Endothelial cell of umbilical vein (primary cell): ENCODE results near the gene PBOV1. TPM values are rescaled to one million over a fixed set of nuclear protein-coding genes. Genes with fewer than 3 reads are reported as not detected.

Experiments used
- BruUV-seq: library from RNA; stranded (reverse); fragments of 400-500 nt; replicated peaks from 2 replicates; lab custom pipeline; 2021; lab: Mats Ljungman, UMichigan
- CTCF ChIA-PET: fragments of 300-600, 350-600 bp; sonication (Branson Sonifier 250); formaldehyde crosslinking; loops from one replicate; lab custom pipeline; 2021; ENCODE audit warnings: antibody characterized with exemption, inconsistent platforms; lab: Charles Lee
- POLR2A ChIA-PET: fragments of 300-600, 350-600 bp; sonication (Branson Sonifier 250); formaldehyde crosslinking; loops from one replicate; lab custom pipeline; 2021; ENCODE audit warnings: antibody characterized with exemption, inconsistent platforms; lab: Charles Lee
- DNase-seq: peaks from one replicate; pipeline ENCODE4 v3.0.0-alpha.2; 2011; ENCODE audit warnings: low read depth, low spot score
- FAIRE-seq: peaks from 2 replicates; lab custom pipeline; 2011; peaks lifted over from hg19 to GRCh38; lab: Jason Lieb, UNC
- H2AFZ ChIP-seq: 2 replicates; pipeline ENCODE4 v1.6.0; 2012; ENCODE audit warnings: low read depth, low read length, control low read depth, inconsistent platforms
- H3K27ac ChIP-seq: 2 replicates; pipeline ENCODE4 v1.5.1; 2011; ENCODE audit warnings: low read depth, mild to moderate bottlenecking, control low read depth, low read length, moderate library complexity; ENCODE audit not compliant: insufficient read depth
- H3K27me3 ChIP-seq, 2 experiments: 2 replicates each; pipeline versions ENCODE4 v1.6.0 to v1.6.1; 2011; ENCODE audit warnings: low read length in 2 of 2, mixed read lengths in 1 of 2; ENCODE audit not compliant: control insufficient read depth in 2 of 2, insufficient read depth in 2 of 2
- H3K36me3 ChIP-seq, 2 experiments: 2 replicates in 1 of 2; 3 replicates in 1 of 2; pipeline ENCODE4 v1.5.1; 2011; ENCODE audit warnings: low read length in 2 of 2, mild to moderate bottlenecking in 1 of 2, moderate library complexity in 1 of 2; ENCODE audit not compliant: control insufficient read depth in 2 of 2, insufficient read depth in 2 of 2; ENCODE audit errors: extremely low read depth in 1 of 2
- H3K4me1 ChIP-seq: 3 replicates; pipeline ENCODE4 v1.5.1; 2011; ENCODE audit warnings: mild to moderate bottlenecking, low read length; ENCODE audit not compliant: control insufficient read depth, insufficient read depth; ENCODE audit errors: extremely low read depth
- H3K4me2 ChIP-seq: 2 replicates; pipeline ENCODE4 v1.6.1; 2011; ENCODE audit warnings: low read length, control low read depth, mixed read lengths; ENCODE audit not compliant: insufficient read depth
- H3K4me3 ChIP-seq, 3 experiments: fragments of 200-600 bp in 1 of 3; sonication (generic), shearing (Covaris generic) in 1 of 3; replicated peaks in 1 of 3; 2 replicates each; pipeline ENCODE4 v1.5.1; 2011 to 2016; ENCODE audit warnings: control low read depth in 3 of 3, low read length in 3 of 3, mild to moderate bottlenecking in 2 of 3, inconsistent platforms in 1 of 3, low read depth in 1 of 3, moderate library complexity in 1 of 3; ENCODE audit not compliant: insufficient read depth in 1 of 3
- H3K79me2 ChIP-seq: 2 replicates; pipeline ENCODE4 v1.6.0; 2012; ENCODE audit warnings: low read length, inconsistent platforms; ENCODE audit not compliant: control insufficient read depth, insufficient read depth
- H3K9ac ChIP-seq: replicated peaks from 2 replicates; pipeline ENCODE3; 2011; ENCODE audit warnings: low read length, control low read depth; ENCODE audit not compliant: insufficient read depth; ENCODE audit errors: extremely low read depth
- H3K9me1 ChIP-seq: replicated peaks from 3 replicates; pipeline ENCODE4 v1.6.0; 2011; ENCODE audit warnings: mild to moderate bottlenecking, low read length; ENCODE audit not compliant: control insufficient read depth, insufficient read depth; ENCODE audit errors: extremely low read depth
- H3K9me3 ChIP-seq: replicated peaks from 2 replicates; pipeline ENCODE4 v1.5.1; 2012; ENCODE audit warnings: low read length, inconsistent platforms; ENCODE audit not compliant: control insufficient read depth, insufficient read depth
- H4K20me1 ChIP-seq: replicated peaks from 2 replicates; pipeline ENCODE3; 2011; ENCODE audit warnings: mild to moderate bottlenecking, low read length; ENCODE audit not compliant: control insufficient read depth, insufficient read depth; ENCODE audit errors: extremely low read depth
- CTCF ChIP-seq, 2 donors: IDR thresholded peaks; 1 replicate in 1 of 2; 2 replicates in 1 of 2; pipeline ENCODE4 v1.5.1; 2011; ENCODE audit warnings: low read length in 2 of 2, mild to moderate bottlenecking in 2 of 2, moderate library complexity in 2 of 2, control low read depth in 1 of 2, inconsistent platforms in 1 of 2, low read depth in 1 of 2; ENCODE audit not compliant: insufficient read depth in 1 of 2; ENCODE audit errors: extremely low read depth in 1 of 2
- EZH2 ChIP-seq: IDR thresholded peaks from 2 replicates; pipeline ENCODE4 v1.6.1; 2012; ENCODE audit warnings: borderline replicate concordance, low read depth, mild to moderate bottlenecking, moderate library complexity, low read length, inconsistent platforms; ENCODE audit not compliant: severe bottlenecking
- FOS ChIP-seq: IDR thresholded peaks from 2 replicates; pipeline ENCODE4 v1.6.1; 2011; ENCODE audit warnings: mild to moderate bottlenecking, low read length, moderate library complexity, borderline replicate concordance; ENCODE audit not compliant: insufficient read depth
- JUN ChIP-seq: IDR thresholded peaks from 2 replicates; pipeline ENCODE4 v1.6.1; 2011; ENCODE audit warnings: borderline replicate concordance, low read depth; ENCODE audit not compliant: insufficient read length, insufficient read depth
- MAX ChIP-seq: IDR thresholded peaks from 2 replicates; pipeline ENCODE4 v1.6.1; 2011; ENCODE audit not compliant: insufficient read depth, insufficient read length
- MYC ChIP-seq: IDR thresholded peaks from one replicate; pipeline ENCODE4 v1.6.1; 2011; ENCODE audit warnings: mild to moderate bottlenecking, low read depth, low read length
- POLR2A ChIP-seq: IDR thresholded peaks from 2 replicates; pipeline ENCODE4 v1.6.1; 2012; ENCODE audit warnings: low read depth, mild to moderate bottlenecking, control low read depth, low read length
- POLR2AphosphoS5 ChIP-seq: IDR thresholded peaks from 2 replicates; pipeline ENCODE4 v1.6.1; 2012; ENCODE audit warnings: low read depth, mild to moderate bottlenecking, control low read depth, low read length, moderate library complexity; ENCODE audit not compliant: insufficient read depth
- dilution Hi-C: fragments of 300-500 bp; cut with MboI; formaldehyde crosslinking; loops from one replicate; pipeline ENCODE4 v1.15.0; 2019; ENCODE audit warnings: low sequenced_read_pairs; ENCODE audit not compliant: extremely low pct_ligation_motif_present
- intact Hi-C: fragments of 100-400 bp; cut with micrococcal nuclease; formaldehyde crosslinking; loops from one replicate; pipeline ENCODE4 v1.10.0; 2022
- polyA plus RNA-seq, 4 experiments: library from polyadenylated mRNA; depleted of rRNA in 3 of 4; stranded (reverse) in 3 of 4; unstranded in 1 of 4; fragments of >200 nt; gene quantifications; 2 replicates each; pipeline versions ENCODE4 v1.2.1 to v1.2.3, GENCODE V29; 2011 to 2012; ENCODE audit warnings: missing spikeins in 1 of 4
- total RNA-seq: library from RNA; stranded (reverse); gene quantifications from 2 replicates; pipeline ENCODE4 v1.2.3, GENCODE V29; 2021

The PBOV1 gene
- total and polyA plus RNA-seq, 2 donors (not counting 3 experiments of a cell fraction or from before 2014, with no cell fraction given), result not detected

GRCh38 chr6:138222901-138223546, 4.7 kb upstream of the PBOV1 start:
- Histone ChIP-seq H3K27ac (no peak overlapping the region), H3K79me2 (no peaks in the 10 kb centered on the region), H3K9ac (no peak overlapping the region), H3K4me2 (no peak overlapping the region), H3K27me3 (no peaks in the 10 kb centered on the region), H3K4me3 (no peak overlapping the region), H3K4me1 (no peaks in the 10 kb centered on the region), H2AFZ (no peak overlapping the region), H4K20me1 (no peaks in the 10 kb centered on the region), H3K9me1 (no peaks in the 10 kb centered on the region), H3K9me3 (no peaks in the 10 kb centered on the region), H3K36me3 (no peaks in the 10 kb centered on the region)
- dilution Hi-C loops, result no loop called here
- ChIA-PET CTCF (interaction anchor here (1.3 to 2.5 kb wide), 4 partner anchors 9 to 23 kb away, joined by 3 to 12 read pairs (median 6); no protein-coding TSS in a partner anchor), POLR2A (no interaction called here)
- no TSS peak for BruUV-seq
- intact Hi-C loops, result no loop called here
- no peak for TF ChIP-seq POLR2A
- TF ChIP-seq FOS, result no peak
- TF ChIP-seq CTCF (IDR thresholded peaks at IDR 0.05; ENCODE audit: extremely low read depth in 1 of 2, insufficient read depth in 1 of 2, low read depth in 1 of 2, low read length in 2 of 2), result no peak
- TF ChIP-seq JUN, result no peak
- TF ChIP-seq POLR2AphosphoS5, result no peak
- no peak for TF ChIP-seq MAX
- no peak for TF ChIP-seq EZH2
- TF ChIP-seq MYC, result no peak
- DNase-seq (no peak), FAIRE-seq (no peak)
